Mesenchymal stem cell (in vitro differentiated cells and primary cell): ENCODE measurements around the gene NIPAL3.
"Not testable (repeated sequence)": the region's sequence is repeated elsewhere in the genome, so short reads cannot be mapped to it uniquely, and the experiment has no call there.

Source experiments
- DNase-seq: peaks from one replicate; pipeline ENCODE4 v3.0.0-alpha.2; 2013
- H2AFZ ChIP-seq: one replicate; pipeline ENCODE4 v1.6.1; 2013; ENCODE audit warnings: low read depth, mild to moderate bottlenecking, control low read depth, inconsistent platforms, low read length, moderate library complexity
- H2AK5ac ChIP-seq: 2 replicates; pipeline ENCODE4 v1.6.1; 2013; ENCODE audit warnings: low read length, moderate library complexity, mild to moderate bottlenecking, inconsistent platforms; ENCODE audit not compliant: severe bottlenecking
- H2BK120ac ChIP-seq: one replicate; pipeline ENCODE4 v1.6.1; 2013; ENCODE audit warnings: low read depth, mild to moderate bottlenecking, inconsistent platforms, low read length, moderate library complexity
- H2BK12ac ChIP-seq, 2 experiments: one replicate each; pipeline ENCODE4 v1.6.1; 2013; ENCODE audit warnings: inconsistent platforms in 2 of 2, low read length in 2 of 2, mild to moderate bottlenecking in 2 of 2, moderate library complexity in 2 of 2, control low read depth in 1 of 2
- H2BK15ac ChIP-seq: one replicate; pipeline ENCODE4 v1.6.1; 2013; ENCODE audit warnings: mild to moderate bottlenecking, low read depth, inconsistent platforms; ENCODE audit not compliant: poor library complexity, severe bottlenecking
- H2BK5ac ChIP-seq: 2 replicates; pipeline ENCODE4 v1.6.1; 2013; ENCODE audit warnings: low read depth, mild to moderate bottlenecking, low read length, control low read depth, inconsistent platforms; ENCODE audit not compliant: poor library complexity, severe bottlenecking
- H3K14ac ChIP-seq, 2 experiments: one replicate each; pipeline ENCODE4 v1.6.1; 2013; ENCODE audit warnings: inconsistent platforms in 2 of 2, low read length in 2 of 2, control low read depth in 1 of 2, mild to moderate bottlenecking in 1 of 2, moderate library complexity in 1 of 2
- H3K18ac ChIP-seq, 2 experiments: one replicate each; pipeline ENCODE4 v1.6.1; 2013; ENCODE audit warnings: inconsistent platforms in 2 of 2, low read length in 2 of 2, control low read depth in 1 of 2, low read depth in 1 of 2, mild to moderate bottlenecking in 1 of 2
- H3K23ac ChIP-seq, 2 experiments: one replicate each; pipeline ENCODE4 v1.6.1; 2013; ENCODE audit warnings: inconsistent platforms in 2 of 2, low read length in 2 of 2, mild to moderate bottlenecking in 2 of 2, moderate library complexity in 2 of 2, control low read depth in 1 of 2
- H3K27ac ChIP-seq: 2 replicates; pipeline ENCODE4 v1.5.1; 2013; ENCODE audit warnings: mild to moderate bottlenecking, moderate library complexity, low read length, control low read depth, inconsistent platforms; ENCODE audit not compliant: poor library complexity, severe bottlenecking
- H3K27me3 ChIP-seq, 2 experiments: 2 replicates each; pipeline versions ENCODE4 v1.6.1 to v1.7.0; 2013; ENCODE audit warnings: low read length in 2 of 2, mild to moderate bottlenecking in 2 of 2, moderate library complexity in 2 of 2, control low read depth in 1 of 2, inconsistent platforms in 1 of 2; ENCODE audit not compliant: control insufficient read depth in 1 of 2, insufficient read depth in 1 of 2
- H3K36me3 ChIP-seq, 2 experiments: 2 replicates each; pipeline versions ENCODE4 v1.6.1 to v1.7.0; 2013; ENCODE audit warnings: low read length in 2 of 2, control low read depth in 1 of 2, inconsistent platforms in 1 of 2, low read depth in 1 of 2, mild to moderate bottlenecking in 1 of 2; ENCODE audit not compliant: insufficient read depth in 2 of 2, control insufficient read depth in 1 of 2
- H3K4ac ChIP-seq, 2 experiments: one replicate each; pipeline ENCODE4 v1.6.1; 2013; ENCODE audit warnings: inconsistent platforms in 2 of 2, low read length in 2 of 2, mild to moderate bottlenecking in 2 of 2, moderate library complexity in 2 of 2, control low read depth in 1 of 2, low read depth in 1 of 2
- H3K4me1 ChIP-seq: 2 replicates; pipeline ENCODE4 v1.6.1; 2013; ENCODE audit warnings: low read depth, low read length, control low read depth; ENCODE audit not compliant: control insufficient read depth, insufficient read depth
- H3K4me2 ChIP-seq: 2 replicates; pipeline ENCODE4 v1.6.1; 2013; ENCODE audit warnings: low read length, mild to moderate bottlenecking, inconsistent platforms; ENCODE audit not compliant: poor library complexity, severe bottlenecking
- H3K4me3 ChIP-seq, 2 experiments: 2 replicates each; pipeline versions ENCODE4 v1.5.1 to v1.7.0; 2013; ENCODE audit warnings: low read length in 2 of 2, mild to moderate bottlenecking in 2 of 2, control low read depth in 1 of 2, low read depth in 1 of 2; ENCODE audit not compliant: insufficient read depth in 1 of 2
- H3K79me1 ChIP-seq: replicated peaks from 2 replicates; pipeline ENCODE4 v1.6.1; 2013; ENCODE audit warnings: mild to moderate bottlenecking, control low read depth, low read length, inconsistent platforms; ENCODE audit not compliant: poor library complexity, severe bottlenecking
- H3K9ac ChIP-seq: 2 replicates; pipeline ENCODE4 v1.7.0; 2013; ENCODE audit warnings: mild to moderate bottlenecking, low read length, moderate library complexity
- H3K9me3 ChIP-seq: 2 replicates; pipeline ENCODE4 v1.7.0; 2013; ENCODE audit warnings: mild to moderate bottlenecking, low read length; ENCODE audit not compliant: control insufficient read depth
- H4K8ac ChIP-seq: one replicate; pipeline ENCODE4 v1.6.1; 2013; ENCODE audit warnings: inconsistent platforms, mild to moderate bottlenecking, low read length, moderate library complexity
- H4K91ac ChIP-seq: one replicate; pipeline ENCODE4 v1.6.1; 2013; ENCODE audit warnings: mild to moderate bottlenecking, low read length, inconsistent platforms
- WGBS: methylation state at CpG from one replicate; pipeline ENCODE4 v1.1.7; 2013; ENCODE audit warnings: mixed read lengths; 5-methylcytosine and 5-hydroxymethylcytosine counted together

NIPAL3 gene

DNA sequence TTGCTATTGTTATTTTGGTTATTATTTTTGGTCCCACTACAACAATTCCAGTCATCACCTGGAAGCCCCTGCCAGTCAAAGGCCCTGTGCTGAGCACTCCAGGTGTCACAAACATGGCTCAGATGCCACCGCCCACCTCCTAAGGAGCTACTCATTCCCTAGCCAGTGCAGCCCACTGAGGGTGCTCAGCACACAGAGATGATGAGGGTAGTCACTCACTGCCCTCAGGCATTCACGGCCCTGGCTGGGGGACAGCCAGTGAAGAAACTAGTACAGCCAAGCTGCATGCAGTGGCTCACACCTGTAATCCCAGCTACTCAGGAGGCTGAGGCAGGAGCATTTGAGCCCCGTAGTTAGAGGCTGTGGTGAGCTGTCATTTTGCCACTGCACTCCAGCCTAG, 42.3 kb downstream of the NIPAL3 start:
- WGBS = 89% methylated on average over 3 of the region's 3 CpGs
- Histone ChIP-seq H3K9me3 (no peaks in the 10 kb centered on the region), H3K79me1 (no peaks in the 10 kb centered on the region), H2BK15ac (no peak overlapping the region), H3K27ac (no peak overlapping the region), H3K23ac (no peak overlapping the region), H4K8ac (no peak overlapping the region), H4K91ac (no peak overlapping the region), H3K4me1 (peaks cover 11% of the 10 kb centered on the region), H2BK120ac (no peak overlapping the region), H2AFZ (no peak overlapping the region), H3K4ac (no peak overlapping the region), H3K4me2 (no peak overlapping the region), H3K27me3 (peaks cover 0 to 31% of the 10 kb centered on the region in 2 experiments), H3K18ac (no peak overlapping the region), H3K36me3 (peaks cover 24 to 41% of the 10 kb centered on the region in 2 experiments), H2BK5ac (no peak overlapping the region), H3K14ac (no peak overlapping the region), H3K4me3 (no peak overlapping the region), H2BK12ac (no peak overlapping the region), H2AK5ac (no peak overlapping the region), H3K9ac (no peak overlapping the region)
- DNase-seq = no peak

DNA sequence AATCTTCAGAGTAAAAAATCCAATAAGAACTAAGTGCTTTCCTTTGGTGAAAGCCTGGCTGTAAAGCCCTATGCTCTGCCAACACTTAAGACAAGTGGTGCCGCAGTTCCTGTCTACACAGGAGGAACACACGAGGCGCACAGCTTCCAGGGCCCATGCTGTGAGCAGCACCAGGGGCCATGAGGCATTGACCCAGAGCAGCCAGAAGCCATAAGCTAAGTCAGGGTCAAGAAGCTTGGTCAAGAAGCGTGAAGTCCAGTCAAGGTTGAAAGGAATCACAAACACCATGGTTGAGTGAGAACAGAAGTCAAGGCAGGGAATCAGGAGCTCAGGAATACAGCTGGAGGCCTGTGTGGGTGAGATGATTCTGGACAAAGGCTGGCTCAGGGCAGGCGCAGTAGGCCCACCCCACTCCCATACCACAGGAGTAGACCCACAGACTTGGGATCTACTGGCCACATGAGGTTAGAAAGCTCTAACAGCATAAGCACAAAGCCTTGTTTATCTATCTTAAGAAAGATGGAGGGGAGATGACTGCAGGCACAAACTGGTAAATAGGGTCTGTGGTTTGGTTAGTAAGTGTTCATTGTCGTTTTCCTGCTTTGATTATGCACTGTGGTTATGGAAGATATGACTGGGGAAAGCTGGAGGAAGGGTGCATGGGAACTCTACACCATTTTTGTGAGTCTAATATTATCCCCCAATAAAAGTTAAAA, 44.1 kb downstream of the NIPAL3 start:
- Histone ChIP-seq H3K4me1 (peaks cover 16% of the 10 kb centered on the region), H2BK120ac (no peak overlapping the region), H2BK5ac (no peak overlapping the region), H3K79me1 (no peaks in the 10 kb centered on the region), H3K23ac (peak overlapping the region in 1 of 2 experiments; percentile 43), H4K8ac (no peak overlapping the region), H3K27ac (no peak overlapping the region), H2BK15ac (no peak overlapping the region), H2AFZ (no peak overlapping the region), H3K4me2 (no peak overlapping the region), H3K4ac (no peak overlapping the region), H2AK5ac (no peak overlapping the region), H3K14ac (no peak overlapping the region), H3K36me3 (peaks cover 16 to 32% of the 10 kb centered on the region in 2 experiments), H3K27me3 (peaks cover 0 to 27% of the 10 kb centered on the region in 2 experiments), H4K91ac (no peak overlapping the region), H2BK12ac (no peak overlapping the region), H3K18ac (no peak overlapping the region), H3K4me3 (no peak overlapping the region), H3K9ac (no peak overlapping the region), H3K9me3 (no peaks in the 10 kb centered on the region)
- 76% methylated on average over 5 of the region's 6 CpGs for WGBS
- DNase-seq = no peak

DNA sequence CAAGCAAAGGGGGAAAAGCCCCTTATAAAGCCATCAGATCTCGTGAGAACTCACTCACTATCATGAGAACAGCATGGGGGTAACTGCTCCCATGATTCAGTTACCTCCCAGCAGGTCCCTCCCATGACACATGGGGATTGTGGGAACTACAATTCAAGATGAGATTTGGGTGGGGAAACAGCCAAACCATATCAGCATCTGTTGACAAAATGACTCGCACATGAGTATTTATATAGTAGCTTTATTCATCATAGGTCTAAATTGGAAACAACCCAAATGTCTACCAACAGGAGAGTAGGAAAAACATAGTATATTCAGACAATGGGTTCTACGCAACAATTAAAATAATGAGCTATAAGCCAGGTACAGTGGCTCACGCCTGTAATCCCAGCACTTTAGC, 46.5 kb downstream of the NIPAL3 start:
- not testable (repeated sequence) for H2AK5ac ChIP-seq, H3K18ac ChIP-seq, H2BK120ac ChIP-seq, H3K9ac ChIP-seq, H3K23ac ChIP-seq, H2AFZ ChIP-seq, H3K9me3 ChIP-seq, H3K4ac ChIP-seq, H3K4me3 ChIP-seq, H3K14ac ChIP-seq, H2BK15ac ChIP-seq, H3K79me1 ChIP-seq, H3K27ac ChIP-seq, H4K8ac ChIP-seq, H2BK5ac ChIP-seq, H4K91ac ChIP-seq, DNase-seq, H3K4me2 ChIP-seq, H2BK12ac ChIP-seq
- H3K27me3 ChIP-seq = peaks cover 0 to 21% of the 10 kb centered on the region in 2 experiments
- peaks cover 16% of the 10 kb centered on the region for H3K4me1 ChIP-seq
- H3K36me3 ChIP-seq = peaks cover 12 to 34% of the 10 kb centered on the region in 2 experiments
- WGBS = 99% methylated on average over 2 of the region's 4 CpGs

DNA sequence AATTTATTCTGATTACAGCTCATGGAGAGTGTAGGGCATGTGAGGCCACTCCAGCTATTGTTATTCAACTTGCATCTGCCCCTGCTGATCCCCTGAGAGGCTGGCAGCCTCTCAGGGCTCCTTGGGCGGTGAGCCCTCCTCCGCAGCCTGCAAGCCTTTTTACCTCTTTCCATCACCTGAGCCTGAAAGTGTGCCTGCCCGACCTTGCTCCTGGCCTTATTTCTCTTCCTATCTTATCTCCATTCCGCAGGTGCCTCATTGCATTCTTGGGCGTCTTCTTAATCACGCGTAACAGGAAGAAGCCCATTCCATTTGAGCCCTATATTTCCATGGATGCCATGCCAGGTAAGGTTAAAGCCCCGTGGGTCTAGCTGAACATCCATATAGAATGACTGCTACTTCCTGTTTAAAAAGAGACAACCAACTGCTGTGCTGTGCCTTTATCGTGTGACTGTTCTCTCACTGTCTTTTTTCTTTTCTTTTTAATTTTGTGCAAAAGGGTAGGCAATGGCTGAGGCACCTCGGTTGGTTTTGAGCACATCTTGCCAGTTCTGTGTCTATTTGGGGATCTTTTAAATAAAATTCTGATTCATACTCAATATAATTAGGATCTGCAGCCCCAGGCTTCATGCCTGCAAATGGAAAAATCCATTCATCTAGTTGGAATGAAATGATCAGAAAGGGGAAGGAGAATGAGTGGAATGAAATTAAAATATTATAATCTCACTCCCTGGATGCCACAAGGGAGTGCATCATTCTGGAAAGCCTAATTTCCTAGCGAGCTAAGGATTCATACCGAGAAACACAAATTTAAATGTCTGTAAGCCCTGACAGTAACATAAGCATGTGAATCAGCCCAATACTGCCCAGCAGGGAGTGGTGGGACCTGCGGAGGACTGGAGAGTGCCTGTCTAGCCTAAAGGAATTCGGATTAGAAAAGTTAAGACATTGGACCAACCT, 48.5 kb downstream of the NIPAL3 start:
- DNase-seq = no peak
- H3K9me3 ChIP-seq = no peaks in the 10 kb centered on the region

More for the DNA sequence above, 48.5 kb downstream of the NIPAL3 start:
- H2BK12ac ChIP-seq = no peak overlapping the region
- no peak overlapping the region for H2BK5ac ChIP-seq
- H4K8ac ChIP-seq = no peak overlapping the region
- H2AFZ ChIP-seq = no peak overlapping the region
- 44% methylated on average over 13 of the region's 14 CpGs for WGBS
- no peak overlapping the region for H3K27ac ChIP-seq
- no peak overlapping the region for H3K18ac ChIP-seq
- no peak overlapping the region for H4K91ac ChIP-seq
- no peak overlapping the region for H3K23ac ChIP-seq
- no peak overlapping the region for H3K14ac ChIP-seq
- peaks cover 11% of the 10 kb centered on the region for H3K4me1 ChIP-seq
- H2BK15ac ChIP-seq = no peak overlapping the region
- H3K79me1 ChIP-seq = no peaks in the 10 kb centered on the region
- H2AK5ac ChIP-seq = no peak overlapping the region
- no peak overlapping the region for H3K4me2 ChIP-seq
- no peak overlapping the region for H3K4ac ChIP-seq
- no peak overlapping the region for H2BK120ac ChIP-seq
- peaks cover 0 to 29% of the 10 kb centered on the region in 2 experiments for H3K27me3 ChIP-seq
- H3K36me3 ChIP-seq = peaks cover 9 to 29% of the 10 kb centered on the region in 2 experiments
- peak overlapping the region; percentile 10 for H3K9ac ChIP-seq
- H3K4me3 ChIP-seq = no peak overlapping the region
